GM21723 (cell line): ENCODE results near the gene GPR157.
"Not testable (repeated sequence)": the region's sequence is repeated elsewhere in the genome, so short reads cannot be mapped to it uniquely, and the experiment has no call there.

Experiments used
- ATAC-seq: cut with Tn5 transposase; IDR thresholded peaks from one replicate; pipeline ENCODE4 v1.9.1; 2021; ENCODE audit warnings: mild to moderate bottlenecking, moderate library complexity; ENCODE audit not compliant: unreplicated experiment

Gene GPR157, protein sequence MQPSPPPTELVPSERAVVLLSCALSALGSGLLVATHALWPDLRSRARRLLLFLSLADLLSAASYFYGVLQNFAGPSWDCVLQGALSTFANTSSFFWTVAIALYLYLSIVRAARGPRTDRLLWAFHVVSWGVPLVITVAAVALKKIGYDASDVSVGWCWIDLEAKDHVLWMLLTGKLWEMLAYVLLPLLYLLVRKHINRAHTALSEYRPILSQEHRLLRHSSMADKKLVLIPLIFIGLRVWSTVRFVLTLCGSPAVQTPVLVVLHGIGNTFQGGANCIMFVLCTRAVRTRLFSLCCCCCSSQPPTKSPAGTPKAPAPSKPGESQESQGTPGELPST

DNA sequence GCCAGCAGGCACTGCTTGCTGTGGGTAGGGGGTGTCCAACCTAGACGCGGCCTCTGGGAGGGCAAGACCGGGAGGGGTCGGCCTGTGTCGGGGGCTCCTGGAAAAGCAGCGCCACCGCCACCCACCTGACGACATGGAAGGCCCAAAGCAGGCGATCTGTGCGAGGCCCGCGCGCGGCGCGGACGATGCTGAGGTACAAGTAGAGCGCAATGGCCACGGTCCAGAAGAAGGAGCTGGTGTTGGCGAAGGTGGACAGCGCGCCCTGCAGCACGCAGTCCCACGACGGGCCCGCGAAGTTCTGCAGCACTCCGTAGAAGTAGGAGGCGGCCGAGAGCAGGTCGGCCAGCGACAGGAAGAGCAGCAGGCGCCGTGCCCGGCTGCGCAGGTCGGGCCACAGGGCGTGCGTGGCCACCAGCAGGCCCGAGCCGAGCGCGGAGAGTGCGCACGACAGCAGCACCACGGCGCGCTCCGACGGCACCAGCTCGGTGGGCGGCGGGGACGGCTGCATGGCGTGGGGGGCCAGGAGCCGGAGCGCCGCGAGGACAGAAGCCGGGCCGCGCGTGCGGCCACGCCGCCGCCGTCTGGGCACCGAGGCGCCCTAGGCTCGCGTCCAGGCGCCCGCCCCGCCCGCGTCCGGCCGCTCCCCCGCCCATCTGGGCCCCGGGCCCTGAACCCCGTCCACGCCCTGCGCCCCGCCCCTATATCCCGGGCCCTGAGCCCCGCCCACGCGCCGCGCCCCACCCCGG is at the start of gene GPR157:
TSS of gene GPR157 (minus strand) at position 583 of the 746 bp plus-strand sequence. CDS start at position 508, 75 bp downstream.
- peak; percentile 58 for ATAC-seq

DNA sequence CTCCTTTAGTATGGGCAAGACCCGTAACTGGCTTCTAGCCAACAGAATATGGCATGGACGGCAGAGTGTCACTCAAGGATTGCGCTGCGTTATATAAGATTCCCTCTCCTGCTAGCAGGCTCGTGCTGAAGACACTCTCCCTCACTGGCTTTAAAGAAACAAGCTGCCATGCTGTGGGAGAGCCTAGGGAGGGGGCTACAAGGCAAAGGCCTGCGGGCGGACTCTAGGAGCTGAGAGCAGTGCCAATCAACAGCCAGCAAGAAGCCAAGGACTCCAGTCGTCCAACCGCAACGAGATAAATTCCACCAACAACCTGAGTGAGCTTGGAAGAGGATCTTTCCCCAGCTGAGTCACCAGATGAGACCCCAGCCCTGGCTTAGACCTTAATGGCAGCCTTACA is 45.9 kb upstream of the GPR157 start:
- ATAC-seq = no peak

DNA sequence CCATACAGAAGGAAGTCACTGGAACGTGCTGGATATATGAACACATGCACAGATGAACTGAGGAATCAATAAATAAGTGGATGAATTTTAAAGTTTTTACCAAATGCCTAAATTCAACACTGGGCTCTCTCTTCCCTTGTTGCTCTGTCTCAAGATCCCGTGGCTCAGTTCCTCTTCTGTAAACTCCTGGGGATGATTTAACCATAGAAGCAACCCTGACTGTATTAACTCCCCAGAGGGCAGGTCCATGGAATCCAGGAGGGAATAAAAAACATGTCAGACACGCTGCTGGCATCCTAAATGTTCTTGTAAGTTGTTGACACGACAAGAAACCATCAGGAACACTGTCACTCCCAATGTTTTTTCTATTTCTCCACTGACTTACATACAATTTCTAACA is 45.3 kb upstream of the GPR157 start:
- no peak for ATAC-seq

DNA sequence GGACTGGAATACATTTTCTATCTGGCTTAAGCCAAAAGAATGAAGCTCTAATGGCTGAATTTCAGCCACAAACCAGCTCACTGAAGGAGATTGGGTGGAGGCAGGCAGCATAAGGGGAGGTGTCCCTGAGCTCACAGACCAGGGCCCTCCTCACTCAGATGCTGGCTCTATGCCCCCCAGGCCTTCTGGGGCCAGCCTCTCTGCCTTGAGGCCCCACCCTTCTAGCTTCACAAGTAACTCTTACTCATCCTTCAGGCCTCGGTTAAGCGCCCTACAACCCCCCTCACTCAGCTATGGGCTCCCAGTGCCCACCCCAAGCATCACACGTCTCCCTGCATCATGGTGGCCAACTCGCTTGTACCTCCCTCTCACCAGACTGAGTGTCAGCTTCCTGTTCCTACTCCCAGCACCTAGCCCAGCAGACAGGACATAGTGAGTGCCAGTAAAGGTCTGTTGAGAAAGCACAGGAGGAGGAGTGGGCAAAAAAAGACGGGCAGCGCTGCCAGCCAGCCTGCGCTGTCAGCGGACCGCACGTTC is 40.8 kb upstream of the GPR157 start:
- no peak for ATAC-seq

DNA sequence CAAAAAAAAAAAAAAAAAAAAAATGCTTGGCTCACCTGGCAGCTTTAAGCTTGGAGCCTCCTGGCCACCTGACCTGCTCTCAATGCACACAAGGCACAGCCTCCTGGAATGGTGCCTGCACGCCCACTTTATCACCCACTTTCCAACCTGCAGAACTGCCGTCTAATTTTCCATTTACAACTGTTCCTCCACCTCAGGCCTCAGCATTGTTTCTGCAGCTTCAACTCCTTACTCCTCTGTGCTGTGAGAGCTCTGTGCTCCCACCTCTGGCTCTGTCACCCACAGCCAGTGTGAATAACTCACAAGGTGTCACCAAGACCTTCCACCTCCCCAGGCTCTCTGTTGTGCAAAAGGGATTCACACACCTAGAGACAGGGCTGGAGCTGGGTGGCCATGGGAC is 38.7 kb upstream of the GPR157 start:
- no peak for ATAC-seq

DNA sequence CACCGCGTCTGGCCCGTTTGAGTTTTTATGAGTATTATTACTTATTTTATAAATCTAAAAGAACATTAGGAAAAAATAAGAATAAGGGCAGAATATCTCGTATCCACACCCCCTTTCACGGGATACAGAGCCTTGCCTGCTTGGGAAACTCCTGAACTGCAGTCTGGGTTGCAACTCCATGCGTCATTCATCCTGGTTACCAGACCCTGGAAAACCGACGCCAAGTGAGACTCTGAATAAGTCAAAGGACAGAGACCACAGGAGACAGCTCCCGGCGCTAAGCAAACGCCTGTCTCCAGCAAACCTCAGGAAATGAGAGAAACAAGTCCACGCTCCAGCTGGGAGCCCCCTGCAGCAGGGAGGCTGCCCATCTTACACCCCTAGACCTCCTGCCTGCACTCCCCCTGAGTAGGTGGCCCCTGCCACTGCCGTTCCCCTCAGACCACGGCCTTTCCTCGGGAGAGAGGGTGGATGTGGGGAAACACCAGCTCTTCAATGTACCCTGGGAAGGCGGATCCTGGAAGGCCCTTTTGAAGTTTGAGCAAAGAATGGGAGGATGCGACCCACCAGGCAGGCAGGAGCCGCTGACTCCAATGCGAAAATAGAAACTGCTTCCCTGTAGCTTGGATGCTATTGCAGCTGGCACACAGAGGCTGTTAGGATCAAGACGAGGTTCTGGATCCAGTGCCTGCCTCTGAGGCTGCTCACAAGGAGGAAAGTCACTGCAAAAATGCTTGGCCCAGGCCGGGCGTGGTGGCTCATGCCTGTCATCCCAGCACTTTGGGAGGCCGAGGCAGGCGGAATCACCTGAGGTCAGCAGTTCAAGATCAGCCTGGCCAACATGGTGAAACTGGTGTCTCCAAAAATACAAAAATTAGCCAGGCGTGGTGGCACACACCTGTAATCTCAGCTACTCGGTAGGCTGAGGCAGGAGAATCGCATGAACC is 37.7 kb upstream of the GPR157 start:
- ATAC-seq = no peak

DNA sequence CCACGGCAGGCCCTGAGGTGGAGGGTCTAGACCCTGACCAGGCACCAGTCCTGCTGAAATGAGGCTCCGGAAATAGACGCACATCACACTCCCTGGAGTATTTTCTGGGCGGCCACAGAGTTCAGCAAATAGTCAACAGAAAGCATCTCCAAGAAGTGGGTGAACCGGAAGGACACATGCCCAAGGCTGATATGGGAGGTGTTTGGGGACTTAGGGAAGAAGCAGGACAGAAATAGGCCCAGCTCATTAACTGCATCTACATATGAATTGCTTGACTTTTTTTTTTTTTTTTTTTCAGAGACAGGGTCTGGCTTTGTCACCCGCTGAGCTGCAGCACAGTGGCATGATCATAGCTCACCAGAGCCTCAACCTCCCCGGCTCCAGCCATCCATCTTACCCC is 36.5 kb upstream of the GPR157 start:
- no peak for ATAC-seq

DNA sequence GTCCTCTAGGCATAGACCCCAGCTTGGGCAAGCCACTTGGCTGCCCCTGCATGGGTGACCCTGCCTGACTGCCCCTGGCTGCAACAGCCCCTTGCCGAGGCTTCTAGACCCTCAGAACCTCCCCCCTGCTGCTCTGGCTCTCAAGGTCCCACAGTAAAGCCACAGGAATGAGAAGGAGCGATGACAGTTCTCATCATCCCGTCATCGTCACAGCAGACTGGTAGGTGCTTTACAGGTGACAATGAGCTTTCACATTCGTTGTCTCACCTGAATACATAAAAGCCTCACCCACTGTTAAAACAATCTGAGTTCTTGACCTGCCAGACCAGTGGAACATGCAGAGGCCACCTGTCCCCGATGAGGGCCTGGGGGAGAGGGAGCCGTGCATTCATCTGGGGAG is 36.0 kb upstream of the GPR157 start:
- ATAC-seq = no peak

DNA sequence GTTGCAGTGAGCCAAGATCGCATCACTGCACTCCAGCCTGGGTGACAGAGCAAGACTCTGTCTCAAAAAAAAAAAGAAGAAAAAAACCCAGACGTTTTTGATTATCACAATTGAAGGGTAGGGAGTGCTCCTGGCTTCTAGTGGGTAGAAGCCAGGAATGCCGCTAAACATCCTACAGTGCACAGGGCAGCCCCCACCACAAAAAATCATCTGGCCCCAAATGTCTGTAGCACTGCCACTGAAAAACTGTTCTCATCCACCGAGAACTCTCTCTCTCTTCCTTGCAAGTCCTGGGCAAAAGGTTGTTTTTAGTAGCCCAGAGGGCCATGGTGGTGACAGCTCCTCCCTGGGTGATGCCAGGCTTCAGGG is 35.6 kb upstream of the GPR157 start:
- ATAC-seq = no peak

DNA sequence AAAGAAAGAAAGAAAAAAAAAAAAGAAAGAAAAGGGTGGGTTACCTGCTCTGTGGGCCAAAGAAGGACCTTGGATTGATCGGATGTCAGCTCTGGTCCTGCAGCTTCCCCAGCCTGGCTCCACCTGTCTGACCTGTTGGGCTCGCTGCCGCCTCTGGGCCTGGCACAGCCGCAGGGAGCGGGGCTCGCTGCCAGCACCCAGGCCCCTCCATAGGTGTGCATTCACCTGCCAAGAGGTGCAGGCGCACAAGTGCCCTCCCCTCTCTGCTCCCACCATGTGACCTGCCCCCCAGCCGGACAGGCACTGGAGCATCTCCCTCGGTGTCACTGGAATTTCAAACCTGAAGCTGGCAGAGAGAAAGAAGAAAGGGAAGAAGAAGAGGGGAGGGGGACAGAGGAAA is 33.1 kb upstream of the GPR157 start:
- ATAC-seq = no peak

DNA sequence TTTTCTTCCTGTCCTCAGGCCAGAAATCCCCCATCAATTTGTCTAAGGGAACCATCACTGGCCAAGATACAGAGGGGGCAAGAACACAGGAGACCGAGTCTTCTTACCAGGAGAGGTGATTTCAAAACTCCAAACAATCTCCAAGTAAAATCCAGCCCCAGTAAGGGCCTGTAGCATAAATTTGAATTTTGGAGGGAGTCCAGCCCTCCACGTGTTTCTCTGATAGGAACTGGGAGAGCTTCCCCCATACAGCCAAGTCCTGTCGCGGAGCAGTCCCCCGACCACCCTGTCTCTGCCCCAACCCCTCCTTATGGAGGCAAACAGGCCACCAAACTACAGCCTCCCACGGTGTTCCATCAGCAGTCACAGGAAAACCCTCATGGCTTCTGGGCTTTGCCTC is 32.4 kb upstream of the GPR157 start:
- no peak for ATAC-seq

DNA sequence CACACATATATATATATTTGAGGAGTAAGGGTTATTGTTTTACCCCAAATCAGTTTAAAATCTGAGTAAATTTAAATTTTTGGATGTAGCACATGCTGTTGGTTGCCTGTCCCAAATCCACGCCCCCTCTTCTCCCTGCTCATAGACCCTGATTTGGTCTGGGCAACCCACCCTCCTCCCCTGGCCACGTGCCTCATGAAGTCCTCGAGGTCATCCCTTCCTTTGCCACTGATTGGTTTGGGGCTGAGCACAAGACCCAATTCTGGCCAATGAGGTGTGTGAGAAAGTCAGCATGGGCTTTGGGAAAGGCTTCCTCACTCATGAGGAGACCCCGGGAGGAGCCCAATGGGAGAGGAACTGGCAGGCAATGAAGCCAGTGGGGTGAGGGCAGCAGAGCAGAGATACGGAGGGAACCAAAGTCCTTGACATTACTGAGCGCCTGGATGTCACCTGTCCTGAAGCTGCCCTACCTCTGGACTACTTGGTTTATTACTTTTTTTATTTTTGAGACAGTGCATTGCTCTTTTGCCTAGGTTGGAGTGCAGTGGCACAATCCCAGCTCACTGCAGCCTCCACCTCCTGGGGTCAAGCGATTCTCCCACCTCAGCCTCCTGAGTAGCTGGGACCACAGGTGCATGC is 31.3 kb upstream of the GPR157 start:
- no peak for ATAC-seq

DNA sequence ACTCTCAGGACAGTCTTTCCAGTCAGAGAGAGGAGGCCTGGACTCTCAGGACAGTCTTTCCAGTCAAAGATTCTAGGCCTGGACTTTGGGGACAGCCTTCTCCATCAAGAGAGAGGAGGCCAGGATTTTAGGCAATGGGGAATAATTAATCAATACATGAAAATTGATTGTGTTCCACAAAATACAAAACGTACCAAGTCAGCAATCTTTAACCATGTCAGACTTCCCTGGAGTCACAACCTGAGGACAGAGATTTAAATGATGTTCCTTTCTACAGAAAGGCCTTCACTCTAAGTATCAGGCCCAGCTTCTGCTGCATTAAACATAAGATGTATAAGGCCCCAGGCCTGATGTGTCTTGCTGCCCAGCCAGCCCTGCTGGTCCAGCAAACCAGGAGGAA is 27.0 kb upstream of the GPR157 start:
- no peak for ATAC-seq

DNA sequence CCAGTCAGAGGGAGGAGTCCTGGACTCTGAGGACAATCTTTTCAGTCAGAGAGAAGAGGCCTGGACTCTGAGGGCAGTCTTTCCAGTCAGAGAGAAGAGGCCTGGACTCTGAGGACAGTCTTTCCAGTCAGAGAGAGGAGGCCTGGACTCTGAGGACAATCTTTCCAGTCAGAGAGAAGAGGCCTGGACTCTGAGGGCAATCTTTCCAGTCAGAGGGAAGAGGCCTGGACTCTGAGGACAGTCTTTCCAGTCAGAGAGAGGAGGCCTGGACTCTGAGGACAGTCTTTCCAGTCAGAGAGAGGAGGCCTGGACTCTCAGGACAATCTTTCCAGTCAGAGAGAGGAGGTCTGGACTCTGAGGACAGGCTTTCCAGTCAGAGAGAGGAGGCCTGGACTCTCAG is 26.5 kb upstream of the GPR157 start:
- not testable (repeated sequence) for ATAC-seq

DNA sequence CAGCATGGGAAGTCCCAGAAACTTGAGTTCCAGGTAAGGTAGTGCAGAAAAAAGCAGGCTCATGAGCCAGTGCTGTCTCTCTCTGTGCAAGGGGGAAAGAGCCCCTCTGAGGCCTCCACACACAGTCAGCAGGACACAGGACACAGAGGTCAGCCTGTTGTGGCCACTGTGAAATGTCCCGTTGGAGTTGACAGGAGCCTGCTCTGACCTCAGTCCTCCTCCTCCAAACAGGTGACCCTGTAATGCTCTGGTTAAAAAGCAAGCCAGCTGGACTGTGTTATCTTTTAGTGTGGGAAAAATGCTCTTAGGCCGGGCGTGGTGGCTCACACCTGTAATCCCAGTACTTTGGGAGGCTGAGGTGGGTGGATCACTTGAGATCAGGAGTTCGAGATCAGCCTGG is 24.2 kb upstream of the GPR157 start:
- no peak for ATAC-seq

DNA sequence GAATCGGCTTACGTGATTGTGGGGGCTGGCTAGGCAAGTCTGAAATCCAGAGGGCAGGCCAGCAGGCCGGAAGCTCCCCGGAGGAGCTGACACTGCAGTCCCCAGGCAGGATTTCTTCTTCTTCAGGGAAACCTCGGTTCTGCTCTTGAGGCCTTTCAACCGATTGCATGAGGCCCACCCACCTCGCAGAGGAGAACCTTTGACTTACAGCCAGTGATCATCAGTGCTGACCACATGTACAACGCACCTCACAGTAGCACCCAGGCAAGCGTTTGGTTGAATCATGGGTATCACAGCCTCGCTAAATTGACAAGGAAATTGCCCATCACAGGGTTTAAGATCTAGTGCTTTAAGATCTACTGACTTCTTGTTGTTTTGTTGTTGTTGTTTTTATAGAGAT is 23.6 kb upstream of the GPR157 start:
- no peak for ATAC-seq

DNA sequence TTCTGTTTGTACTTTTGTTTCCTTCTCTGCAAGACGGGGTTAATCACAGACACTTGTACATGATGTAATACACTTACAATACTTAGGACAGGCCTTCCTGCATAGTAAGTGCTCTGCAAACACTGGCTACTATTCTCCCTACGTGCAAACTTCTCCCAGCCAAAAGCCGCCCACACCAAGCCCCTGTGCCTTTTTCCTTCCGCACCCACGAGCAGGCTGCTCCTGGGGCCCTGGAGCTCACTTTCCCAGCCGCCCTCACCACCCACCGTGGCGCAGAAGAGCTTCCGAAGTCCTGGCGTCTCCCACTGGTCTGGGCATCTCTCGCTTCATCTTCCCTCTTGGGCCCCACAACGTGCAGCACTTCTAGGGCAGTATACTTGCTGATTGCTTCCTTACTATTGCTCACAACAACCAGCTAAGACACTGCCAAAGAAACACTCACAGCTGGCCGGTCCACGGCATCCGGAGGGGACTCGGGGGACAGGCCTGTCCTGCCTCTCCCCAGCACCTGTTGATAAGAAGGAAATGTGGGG is 22.5 kb upstream of the GPR157 start:
- ATAC-seq = no peak

DNA sequence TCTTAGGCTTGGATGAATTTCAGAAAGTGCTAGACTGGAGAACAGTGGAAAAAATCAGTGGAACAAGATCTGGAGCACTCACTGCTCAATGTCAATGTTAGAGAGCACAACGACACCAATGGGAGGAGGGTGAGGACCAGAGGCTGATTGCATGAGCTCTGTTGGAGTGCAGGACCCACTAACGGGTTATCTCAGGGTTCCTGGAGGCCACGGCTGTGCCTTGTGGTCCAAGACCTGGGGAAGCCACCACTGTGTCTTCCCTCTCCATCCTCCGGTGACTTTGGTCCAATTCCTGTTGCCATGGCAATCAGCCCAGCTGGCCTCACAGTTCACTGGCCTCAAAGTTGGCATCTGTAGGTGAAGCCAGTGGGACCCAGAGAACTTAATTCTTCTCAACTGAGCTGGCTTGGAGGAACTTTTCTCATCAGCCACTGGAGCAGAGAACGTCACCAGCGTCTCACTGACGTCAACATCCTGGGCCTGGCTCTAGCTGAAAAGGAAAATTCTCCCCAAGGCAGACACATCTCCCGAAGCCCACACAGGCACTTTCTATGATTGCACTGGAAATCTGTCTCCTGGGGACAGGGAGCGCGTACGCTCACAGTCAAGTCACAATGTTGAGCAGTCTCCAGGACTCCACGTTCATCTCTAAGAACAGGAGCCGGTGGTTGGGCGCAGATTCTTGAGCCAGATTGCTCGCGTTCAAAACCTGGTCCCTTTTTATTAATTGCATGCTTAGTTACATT is 21.9 kb upstream of the GPR157 start:
- no peak for ATAC-seq

DNA sequence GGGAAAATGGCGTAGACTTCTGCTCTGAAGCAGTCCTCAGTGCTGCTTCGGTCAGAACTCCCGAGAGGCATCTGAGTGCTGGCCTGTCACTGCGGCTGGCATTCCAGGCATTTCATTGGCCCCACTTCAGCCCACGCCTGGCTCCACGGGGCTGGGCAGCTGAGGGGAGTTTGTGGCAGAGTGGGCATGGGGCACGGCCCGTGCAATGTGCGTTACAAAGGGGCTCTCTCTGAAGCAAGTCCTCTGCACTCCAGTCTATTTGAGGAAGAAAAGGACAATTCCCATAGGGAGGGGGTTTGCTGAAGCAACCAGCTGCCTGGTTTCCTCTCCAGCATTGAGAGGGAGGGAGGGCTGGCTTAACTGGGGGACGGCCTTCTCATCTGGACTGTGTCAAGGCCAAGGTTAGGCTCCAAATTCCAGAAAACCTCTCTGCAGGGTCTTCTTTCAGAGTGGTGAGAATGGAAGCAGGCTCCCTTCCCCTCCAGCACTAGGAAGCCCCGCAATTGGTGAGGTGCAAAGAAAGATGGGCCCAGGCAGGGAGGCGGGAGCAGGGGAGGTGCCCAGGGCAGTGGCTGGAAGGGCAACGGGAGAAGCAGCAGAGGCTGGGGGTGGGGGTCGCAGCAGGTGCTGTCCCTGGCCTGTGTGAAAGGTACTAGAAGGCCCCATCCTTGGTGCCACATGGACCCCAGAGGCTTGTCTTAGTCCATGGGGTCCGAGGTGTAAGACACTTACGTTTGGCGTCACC is 21.1 kb upstream of the GPR157 start:
- no peak for ATAC-seq
